ENCODE results near the gene FAM216A.
"Not testable (repeated sequence)": the region's sequence is repeated elsewhere in the genome, so short reads cannot be mapped to it uniquely, and the experiment has no call there.

Gene FAM216A, protein sequence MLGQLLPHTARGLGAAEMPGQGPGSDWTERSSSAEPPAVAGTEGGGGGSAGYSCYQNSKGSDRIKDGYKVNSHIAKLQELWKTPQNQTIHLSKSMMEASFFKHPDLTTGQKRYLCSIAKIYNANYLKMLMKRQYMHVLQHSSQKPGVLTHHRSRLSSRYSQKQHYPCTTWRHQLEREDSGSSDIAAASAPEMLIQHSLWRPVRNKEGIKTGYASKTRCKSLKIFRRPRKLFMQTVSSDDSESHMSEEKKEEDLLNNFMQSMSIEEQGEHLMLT

DNA sequence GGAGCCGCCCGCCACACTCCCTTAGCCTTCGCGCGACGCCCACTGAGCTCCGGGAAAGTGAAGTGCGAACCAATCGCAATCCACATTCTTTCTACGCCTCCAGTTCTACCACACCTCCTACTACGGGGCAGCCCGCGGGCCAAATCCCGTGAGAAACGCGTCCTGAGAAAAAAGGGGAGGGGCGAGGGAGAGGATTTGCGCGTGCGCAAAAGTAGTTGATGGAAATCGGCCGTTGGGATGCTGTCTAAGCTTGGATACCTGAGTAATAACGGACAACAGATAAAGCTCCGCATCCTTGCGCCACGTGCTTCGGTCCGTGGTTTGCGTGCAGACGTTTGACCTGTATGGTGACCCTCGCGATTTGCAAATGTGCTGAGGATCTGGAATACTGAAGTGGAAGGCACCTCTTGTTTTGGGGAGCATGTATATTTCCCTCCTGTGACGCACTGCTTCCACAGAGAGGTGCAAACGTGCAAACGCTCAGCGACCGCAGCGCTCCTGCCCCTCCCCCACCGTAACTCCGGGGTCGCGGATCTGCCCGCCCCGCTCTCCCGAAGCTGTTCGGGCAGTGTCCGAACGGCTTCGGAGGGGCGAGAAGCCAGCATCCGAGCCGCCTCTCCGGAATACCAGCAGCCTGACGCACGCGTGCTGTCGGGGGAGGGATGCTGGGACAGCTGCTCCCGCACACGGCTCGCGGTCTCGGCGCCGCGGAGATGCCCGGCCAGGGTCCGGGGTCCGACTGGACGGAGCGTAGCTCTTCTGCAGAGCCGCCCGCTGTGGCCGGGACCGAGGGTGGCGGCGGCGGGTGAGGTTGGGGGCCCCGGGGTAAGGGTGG lies at the start of gene FAM216A, which contains the start of gene GPN3:
Gene FAM216A (plus strand): TSS at position 632 of the 835 bp plus-strand sequence. CDS start 31 bp downstream, at position 663.
Gene GPN3 (minus strand): TSS at position 44 of the 835 bp plus-strand sequence. CDS start 54 bp downstream, outside the sequence.
- DNase-seq, result peak; percentile 94

DNA sequence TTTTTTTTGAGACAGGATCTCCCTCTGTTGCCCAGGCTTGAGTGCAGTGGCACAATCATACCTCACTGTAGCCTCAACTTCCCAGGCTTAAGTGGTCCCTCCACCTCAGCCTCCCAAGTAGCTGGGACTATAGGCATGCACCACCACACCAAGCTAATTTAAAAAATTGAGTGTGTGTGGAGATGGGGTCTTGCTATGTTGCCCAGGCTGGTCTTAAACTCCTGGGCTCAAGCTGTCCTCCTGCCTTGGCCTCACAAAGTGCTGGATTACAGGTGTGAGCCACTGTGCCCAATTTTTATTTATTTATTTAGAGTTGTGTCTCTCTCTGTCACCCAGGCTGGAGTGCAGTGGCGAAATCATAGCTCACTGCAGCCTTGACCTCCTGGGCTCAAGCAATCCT lies 48.0 kb upstream of the FAM216A start:
- not testable (repeated sequence) for DNase-seq

DNA sequence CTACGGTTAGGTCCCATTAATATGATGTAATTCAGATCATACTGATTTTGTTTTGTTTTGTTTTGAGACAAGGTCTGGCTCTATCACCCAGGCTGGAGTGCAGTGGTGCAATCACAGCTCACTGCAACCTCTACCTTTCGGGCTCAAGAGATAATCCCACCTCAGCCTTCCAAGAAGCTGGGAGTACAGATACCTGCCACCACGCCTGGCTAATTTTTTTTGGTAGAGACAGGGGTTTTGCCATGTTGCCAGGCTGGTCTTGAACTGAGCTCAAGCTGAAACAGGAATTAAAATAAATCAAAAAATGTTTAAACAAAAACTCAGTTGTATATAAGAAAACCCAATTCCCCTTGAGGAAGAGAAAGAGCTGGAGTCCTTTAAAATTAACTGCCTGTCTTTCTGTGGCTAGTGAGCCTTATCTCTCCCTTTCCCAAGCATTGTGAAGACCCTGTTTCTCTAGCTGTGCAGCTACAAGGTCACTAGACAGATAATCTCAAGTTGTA lies 47.4 kb upstream of the FAM216A start:
- DNase-seq, result no peak

DNA sequence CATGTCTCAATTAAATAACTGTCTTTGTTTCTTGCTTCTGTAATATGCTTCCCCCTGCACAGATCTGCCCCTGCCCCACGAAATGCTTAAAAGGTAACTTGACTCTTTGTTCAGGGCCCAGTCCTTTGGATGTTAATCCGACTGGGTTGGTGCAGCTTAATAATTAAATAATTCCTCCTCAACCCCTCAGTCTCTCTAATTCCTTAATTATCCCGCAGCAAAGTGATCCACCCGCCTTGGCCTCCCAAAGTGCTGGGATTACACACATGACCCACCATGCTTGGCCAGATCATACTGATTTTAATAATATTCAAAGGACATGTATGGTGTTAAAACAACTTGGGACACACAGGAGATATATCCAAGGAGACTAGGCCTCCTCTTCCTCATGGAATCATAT lies 46.9 kb upstream of the FAM216A start:
- DNase-seq, result no peak

DNA sequence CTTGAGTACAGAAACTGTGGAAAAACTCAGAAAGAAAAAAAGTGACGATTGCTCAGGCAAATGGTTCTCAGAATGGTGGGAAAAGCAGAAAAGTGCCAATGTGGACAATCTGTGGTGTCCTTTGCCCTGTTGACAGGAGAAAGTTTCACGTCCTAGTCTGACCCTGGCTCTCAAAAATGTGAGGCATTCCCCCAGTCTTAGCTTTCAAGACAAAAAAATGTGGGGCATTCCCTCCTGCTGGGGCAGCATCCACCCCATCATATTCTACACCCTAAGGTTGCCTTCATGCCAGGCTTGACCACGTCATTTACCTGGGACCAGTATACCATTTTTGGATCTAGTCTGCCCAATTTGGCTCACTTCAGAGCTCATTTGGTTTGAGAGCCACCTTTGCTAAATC lies 44.4 kb upstream of the FAM216A start:
- DNase-seq, result no peak

DNA sequence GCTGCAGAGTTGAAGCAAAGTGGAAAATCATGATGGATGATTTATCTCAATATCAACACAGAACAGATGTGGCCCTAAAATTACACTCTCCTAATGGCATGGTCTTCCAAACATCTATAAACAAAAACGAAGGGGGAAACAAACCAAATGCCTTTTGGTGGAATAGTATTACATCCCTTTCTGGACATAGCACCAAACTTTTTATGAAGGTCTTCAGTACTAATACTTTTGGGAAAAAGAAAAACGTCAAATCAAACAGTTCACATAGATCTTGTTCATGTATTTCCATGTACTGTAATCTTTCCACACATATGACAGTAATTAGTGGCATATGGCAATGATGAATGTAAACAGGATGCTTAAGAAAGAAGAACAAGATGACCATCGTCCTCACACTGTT lies 42.2 kb upstream of the FAM216A start:
- DNase-seq, result no peak

DNA sequence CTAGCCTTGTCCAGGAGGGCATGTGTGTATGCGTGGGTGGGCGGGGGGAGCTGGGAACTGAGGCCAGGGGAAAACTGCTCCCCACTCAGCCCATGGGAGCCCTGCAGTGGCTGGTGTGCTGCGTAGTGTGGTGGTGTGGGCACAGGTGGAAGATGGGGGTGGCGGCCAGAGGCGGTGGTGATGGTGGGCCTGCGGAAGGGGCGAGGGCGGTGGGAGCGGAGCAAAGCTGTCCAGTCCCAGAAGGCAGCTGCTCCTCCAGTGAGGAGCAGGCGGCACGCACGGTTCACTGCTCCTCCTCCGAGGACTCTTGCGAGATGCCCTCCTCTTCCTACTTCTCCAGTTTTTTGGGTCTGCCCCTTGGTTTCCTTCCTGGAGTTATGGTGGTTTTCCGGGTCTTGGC lies 39.0 kb upstream of the FAM216A start:
- DNase-seq, result not testable (repeated sequence)

DNA sequence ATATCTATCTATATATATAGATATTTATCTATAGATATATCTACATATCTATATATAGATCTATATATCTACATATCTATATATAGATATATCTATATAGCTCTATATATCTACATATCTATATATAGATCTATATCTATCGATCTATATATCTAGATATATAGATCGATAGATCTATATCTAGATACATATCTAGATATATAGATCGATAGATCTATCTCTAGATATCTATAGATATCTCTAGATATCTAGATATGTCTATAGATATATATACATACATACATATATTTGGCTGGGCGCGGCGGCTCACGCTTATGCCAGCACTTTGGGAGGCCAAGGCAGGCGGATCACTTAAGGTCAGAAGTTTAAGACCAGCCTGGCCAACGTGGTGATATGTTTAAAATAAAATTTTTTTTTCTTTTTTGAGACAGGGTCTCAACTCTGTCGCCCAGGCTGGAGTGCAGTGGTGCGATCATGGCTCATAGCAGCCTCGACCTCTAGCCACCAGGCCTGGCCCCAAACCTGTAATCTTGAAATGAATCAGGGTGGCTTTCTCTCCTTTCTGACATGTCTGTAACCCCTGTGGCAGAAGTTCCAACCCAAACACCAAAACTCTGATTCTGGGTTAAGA lies 36.6 kb upstream of the FAM216A start:
- DNase-seq, result no peak

DNA sequence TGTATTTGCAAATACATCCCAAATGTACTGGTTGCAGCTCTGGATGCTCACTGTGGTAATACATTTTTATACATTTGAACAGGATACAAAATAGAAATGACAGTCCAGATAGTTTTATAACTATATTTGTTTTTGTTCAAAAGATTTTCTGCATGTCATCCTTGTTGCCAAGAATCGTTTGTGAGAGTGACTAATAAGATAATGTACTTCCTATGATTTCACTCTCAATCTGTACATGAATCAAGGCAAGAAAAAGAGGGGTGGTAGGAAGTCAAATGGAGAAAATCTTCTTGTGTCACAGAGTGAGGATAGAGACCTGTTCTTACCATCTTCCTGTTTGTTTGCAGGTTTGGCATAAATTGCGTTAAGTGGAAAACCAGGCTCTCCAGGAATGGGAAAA lies 32.4 kb upstream of the FAM216A start:
- no peak for DNase-seq

DNA sequence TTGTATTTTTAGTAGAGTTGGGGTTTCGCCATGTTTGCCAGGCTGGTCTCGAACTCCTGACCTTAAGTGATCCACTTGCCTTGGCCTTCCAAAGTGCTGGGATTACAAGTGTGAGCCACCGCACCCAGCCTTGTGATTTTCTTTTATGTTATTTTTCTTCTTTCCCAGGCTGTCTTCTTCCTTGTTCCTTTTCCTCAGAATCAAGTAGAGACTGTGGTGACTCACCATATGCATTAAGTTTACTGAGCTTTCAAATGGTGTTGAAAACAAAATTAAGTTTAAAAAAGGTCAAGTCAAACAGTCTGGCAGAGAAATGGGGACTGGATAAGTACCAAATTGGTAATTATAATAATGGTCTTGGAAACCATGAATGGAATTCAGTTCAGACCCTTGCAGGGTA lies 24.2 kb upstream of the FAM216A start:
- no peak for DNase-seq

DNA sequence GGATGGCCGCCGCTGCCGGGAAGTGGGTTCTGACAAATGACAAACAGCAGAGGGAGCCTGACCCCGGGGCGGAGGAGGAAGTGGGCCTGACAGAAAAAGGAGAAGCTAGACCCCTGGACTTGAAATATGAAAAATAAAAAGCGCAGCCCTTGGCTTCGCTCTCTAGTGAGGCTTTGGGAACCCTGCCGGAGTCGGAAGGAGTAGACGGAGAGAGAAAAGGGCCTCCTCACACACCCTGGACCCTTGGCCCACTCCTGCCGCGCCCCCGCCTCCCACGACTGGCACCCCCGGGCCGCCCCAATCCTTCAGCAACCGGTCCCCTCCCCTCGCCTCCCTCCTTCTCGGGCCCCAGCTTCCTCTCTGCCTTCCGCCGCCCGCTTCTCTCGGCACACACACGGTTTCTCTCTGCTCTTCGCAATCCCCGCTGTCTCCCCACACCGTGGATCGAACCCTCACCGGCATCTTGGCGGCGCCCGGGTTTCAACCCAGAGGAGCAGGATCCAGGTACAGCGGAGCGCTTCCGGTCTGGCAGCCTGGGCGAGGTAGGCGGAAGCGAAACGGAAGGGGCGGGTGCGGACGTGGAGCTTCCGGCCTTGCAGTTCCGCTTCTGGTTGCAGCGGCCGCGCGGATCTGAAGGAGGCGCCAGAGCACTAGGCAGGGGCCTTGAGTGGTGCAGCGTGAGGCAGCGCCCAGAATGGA lies 18.7 kb upstream of the FAM216A start, which contains the start of gene ARPC3:
Gene ARPC3 (minus strand): TSS at position 539 of the 699 bp plus-strand sequence. CDS start 77 bp downstream, at position 462.
- DNase-seq, result peak; percentile 94

DNA sequence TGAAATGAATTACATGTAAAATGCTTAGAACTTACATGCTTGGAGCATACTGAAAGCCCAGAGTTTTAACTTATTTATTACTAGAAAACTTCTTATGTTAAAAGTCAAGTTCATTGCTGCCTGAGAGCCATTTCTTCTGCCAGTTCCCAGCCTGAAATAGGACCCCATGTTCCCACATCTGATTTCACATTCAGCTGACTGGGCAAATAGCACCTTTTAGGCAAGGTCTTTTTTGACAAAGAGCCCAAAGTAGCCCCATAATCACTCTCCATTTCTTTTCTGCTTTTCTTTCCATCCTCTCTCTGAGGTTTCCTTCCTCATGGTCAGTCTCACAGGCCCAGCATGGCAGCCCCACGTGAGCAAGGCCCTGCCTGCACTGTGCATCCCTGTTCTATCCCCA lies 17.4 kb upstream of the FAM216A start:
- no peak for DNase-seq

DNA sequence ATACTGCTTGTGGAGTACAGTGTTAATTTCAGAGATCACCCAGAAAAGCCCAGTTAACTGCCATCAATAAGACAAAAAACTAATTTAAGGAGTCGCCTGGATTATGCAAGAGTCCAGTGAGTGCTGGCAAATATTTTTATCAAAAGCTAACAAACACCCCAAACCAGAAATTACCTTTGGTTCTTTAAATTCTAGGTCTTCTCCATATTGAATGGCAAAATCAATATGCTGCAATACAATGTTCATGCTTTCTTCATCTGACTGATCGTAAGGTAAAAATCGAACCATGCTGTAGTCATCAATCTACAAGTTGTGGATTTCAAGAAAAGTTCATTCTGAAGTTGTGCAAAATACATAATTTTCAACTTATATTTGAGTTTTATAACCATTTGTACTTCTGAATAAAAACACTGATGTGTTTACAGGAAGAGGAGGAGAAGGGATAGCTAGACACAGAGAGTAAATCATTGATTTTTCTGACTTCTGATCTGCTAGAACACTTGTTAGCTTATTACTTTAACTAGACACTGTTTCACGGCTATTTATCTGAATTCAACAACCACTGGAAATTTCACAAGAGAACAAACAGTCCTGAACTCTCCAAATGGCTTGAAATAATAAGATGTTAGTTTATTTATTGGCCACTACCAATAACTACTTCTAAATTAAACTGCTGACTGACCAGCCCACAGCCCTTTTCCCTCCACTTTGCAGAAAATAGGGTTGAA lies 14.9 kb upstream of the FAM216A start:
- no peak for DNase-seq

DNA sequence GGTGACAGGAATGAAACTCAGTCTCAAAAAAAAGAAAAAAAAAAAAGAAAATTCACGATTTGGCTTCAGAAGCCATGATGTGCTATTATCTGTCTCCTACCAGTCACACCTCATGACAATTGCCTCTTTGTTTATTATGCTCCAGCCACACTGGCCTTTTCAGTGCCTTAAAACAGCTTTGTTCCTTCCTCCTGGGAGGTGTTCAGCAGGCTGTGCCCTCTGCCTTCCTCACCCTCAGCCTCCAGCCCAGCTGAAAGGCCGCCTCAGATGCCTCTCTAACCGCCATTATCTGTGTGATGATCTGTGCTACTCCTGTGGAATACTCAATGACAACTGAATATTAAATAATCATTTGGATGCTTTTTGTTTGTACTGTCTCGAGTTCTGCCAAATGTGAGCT lies 9.9 kb upstream of the FAM216A start:
- no peak for DNase-seq

DNA sequence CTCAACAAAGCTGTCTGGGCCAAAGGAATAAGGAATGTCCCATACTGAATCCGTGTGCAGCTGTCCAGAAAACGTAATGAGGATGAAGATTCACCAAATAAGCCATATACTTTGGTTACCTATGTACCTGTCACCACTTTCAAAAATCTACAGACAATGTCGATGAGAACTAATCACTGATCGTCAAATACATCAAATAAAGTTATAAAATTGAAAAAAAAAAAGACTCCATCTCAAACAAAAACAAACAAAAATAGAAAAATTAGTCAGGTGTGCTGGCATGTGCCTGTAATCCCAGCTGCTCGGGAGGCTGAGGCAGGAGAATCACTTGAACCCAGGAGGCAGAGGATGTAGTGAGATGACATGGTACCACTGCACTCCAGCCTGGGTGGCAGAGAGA lies 7.5 kb upstream of the FAM216A start:
- not testable (repeated sequence) for DNase-seq

DNA sequence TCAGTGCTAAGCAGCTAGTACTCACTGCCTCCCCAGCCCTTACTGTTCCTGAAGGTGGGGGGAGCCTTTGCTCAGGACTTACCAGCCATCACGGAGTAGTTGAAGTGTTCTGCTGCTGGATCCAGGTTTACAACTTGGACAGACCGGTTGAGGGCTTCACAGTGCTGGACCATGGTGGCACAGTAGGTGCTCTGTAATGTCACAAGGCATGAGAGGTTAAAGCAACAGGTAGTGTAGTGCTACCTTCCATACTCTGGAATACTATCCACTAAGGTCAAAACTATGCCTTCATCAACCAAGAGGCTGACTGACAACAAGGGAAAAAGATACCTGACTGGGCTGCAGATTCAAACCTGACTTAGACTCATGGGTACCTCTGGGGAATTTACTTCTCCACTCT lies 3.6 kb upstream of the FAM216A start:
- DNase-seq, result no peak

DNA sequence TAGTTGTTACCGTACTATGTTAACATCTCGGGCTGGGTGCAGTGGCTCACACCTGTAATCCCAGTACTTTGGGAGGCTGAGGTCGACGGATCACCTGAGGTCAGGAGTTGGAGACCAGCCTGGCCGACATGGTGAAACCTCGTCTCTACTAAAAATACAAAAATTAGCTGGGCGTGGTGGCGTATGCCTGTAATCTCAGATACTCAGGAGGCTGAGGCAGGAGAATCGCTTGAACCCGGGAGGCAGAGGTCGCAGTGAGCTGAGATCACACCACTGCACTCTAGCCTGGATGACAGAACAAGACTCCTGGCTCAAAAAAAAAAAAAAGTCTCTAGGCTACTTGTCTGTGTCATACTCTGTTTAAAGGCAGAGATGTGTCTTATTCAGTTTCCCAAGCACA lies 2.9 kb upstream of the FAM216A start:
- not testable (repeated sequence) for DNase-seq

DNA sequence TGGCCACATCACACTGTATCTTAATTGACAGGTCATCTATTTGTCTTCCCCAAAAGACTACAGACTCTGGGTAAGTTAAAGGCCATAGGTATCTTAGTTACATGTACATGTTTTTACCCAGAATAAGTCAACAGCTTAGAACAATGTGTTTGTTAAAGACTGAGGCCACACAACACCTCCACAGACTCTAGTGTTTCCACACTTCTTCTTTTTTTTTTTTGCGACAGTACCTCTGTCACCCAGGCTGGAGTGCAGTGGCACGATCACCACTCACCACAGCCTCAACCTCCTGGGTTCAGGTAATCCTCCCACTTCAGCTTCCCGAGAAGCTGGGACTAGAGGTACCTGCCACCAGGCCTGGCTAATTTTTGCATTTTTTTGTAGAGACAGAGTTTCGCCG lies 1.9 kb upstream of the FAM216A start:
- no peak for DNase-seq

DNA sequence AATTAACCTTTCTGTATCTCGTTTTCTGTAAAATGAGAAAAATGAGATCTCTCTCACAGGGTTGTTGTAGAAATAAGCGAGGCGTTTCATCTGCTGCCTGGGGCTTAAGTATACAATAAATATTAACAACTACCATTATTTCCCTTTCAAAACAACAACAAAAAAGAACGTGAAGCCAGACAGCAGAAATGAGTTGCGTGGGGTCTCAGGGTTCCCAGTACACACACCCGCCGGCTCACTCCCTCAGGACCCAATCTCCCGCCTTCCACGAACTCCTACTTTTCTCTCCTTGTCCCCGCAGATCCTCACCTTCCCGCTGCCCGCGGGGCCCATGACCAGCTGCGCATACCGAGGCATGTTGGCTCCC lies 815 bp upstream of the FAM216A start:
- no peak for DNase-seq

DNA sequence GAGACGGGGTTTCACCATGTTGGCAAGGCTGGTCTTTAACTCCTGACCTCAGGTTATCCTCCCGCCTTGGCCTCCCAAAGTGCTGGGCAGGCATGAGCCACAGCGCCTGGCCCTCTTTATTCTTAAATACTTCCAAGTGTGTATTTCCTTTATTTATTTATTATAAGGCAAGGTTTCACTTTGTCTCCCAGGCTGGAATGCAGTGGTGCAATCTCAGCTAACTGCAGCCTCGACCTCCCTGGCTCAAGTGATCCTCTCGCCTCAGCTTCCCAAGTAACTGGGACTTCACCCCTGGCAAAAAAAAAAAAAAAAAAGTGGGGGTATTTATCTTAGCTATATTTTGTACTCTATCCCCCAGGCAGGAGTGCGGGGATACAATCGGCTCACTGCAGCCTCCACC lies 6.8 kb downstream of the FAM216A start:
- DNase-seq, result no peak

DNA sequence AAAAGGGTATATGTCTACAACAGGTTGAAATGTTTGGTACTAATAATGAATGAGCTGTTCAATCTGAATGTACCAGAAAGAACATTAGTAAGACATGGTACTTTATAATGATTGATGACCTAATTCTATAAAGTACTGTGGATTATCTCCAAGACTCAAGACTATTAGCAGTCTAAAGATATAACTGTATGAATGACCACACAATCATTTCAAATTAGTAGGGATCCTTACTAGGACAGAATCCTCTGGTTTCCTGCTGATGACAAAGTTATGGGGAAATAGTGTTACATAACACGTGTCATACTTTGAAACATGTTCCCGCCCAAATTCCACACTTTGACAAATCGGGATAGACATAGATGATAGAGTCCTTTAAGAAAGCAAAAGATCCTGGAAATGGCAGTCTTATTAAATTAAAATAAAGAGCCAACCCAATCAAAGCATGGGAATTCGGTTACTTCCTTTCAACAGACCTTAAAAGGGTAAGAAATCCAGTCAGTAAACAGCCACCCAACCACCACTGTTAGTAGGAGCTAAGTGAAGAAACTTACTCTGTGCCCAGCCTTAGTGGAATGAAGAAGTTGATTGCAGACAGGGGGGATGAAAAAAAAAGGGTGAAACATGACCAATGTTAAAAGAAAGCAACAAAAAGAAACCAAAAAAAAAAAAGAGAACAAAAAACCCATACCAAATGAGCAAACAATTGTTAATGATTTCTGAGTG lies 30.5 kb downstream of the FAM216A start:
- no peak for DNase-seq

DNA sequence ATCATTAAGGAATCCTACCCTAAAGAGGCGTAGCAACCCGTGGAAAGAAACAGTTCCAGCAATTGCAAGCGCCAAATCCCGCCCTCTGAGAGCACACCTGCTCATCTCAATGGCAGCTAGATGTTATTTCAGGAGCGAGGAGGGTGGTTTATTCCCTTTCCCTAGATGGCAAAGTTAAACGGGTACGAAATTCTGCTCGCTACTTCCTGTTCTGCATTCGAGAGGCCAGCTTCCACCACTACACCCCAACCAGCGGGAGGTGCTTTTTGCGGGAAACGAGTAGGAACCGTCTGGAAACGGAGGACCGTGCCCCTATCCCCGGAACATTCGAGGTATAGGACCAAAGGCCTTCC lies 32.7 kb downstream of the FAM216A start:
- DNase-seq, result no peak

Measured in CD4-positive, alpha-beta T cell treated with Interferon gamma for 1 hour (primary cell).